ENCODE data around the gene KLF16. TPM values are rescaled to one million over a fixed set of nuclear protein-coding genes. Genes with fewer than 3 reads are reported as not detected.

Gene KLF16
- total and polyA plus RNA-seq, 9 of the 15 experiments (the other 6 are each of a cell fraction or from before 2014, with no cell fraction given) = 0.04 to 60.4 (median 6.8) TPM

GRCh38 chr19:1863638-1864479 lies 480 bp upstream of the KLF16 start:
- intact Hi-C loops (cut with micrococcal nuclease) = loop anchor here (1.0 kb wide), 1 partner anchor 40 kb away; no protein-coding TSS in a partner anchor
- no peak for TF ChIP-seq ZNF253 (CRISPR knock-in tag; conservative IDR thresholded peaks at IDR 0.05)
- TF ChIP-seq ZNF431 (CRISPR knock-in tag; IDR thresholded peaks at IDR 0.05) = 0 out of 2 replicates have a peak, but pooled peaks have one; percentile 35
- no peak for TF ChIP-seq NR2C1 (IDR thresholded peaks at IDR 0.05)
- TF ChIP-seq NR2C1 (tag; IDR thresholded peaks at IDR 0.05) = peak; percentile 53; the same call in 1 of the 2 replicates
- peak; percentile 55; the same call in 1 of the 2 replicates for TF ChIP-seq BCOR (IDR thresholded peaks at IDR 0.05)
- TF ChIP-seq JUN (IDR thresholded peaks at IDR 0.05; ENCODE audit: borderline replicate concordance, low read depth, low read length) = peak; percentile 65; the same call in 1 of the 2 replicates
- TF ChIP-seq JUN (CRISPR knock-in tag; IDR thresholded peaks at IDR 0.05; ENCODE audit: borderline replicate concordance) = no peak
- peak; percentile 42; the same call in 1 of the 2 replicates for TF ChIP-seq MTA1 (IDR thresholded peaks at IDR 0.05; ENCODE audit: borderline replicate concordance)
- TF ChIP-seq NFRKB (IDR thresholded peaks at IDR 0.05; ENCODE audit: low read depth) = peak; percentile 70; the same call in 1 of the 2 replicates
- peak; percentile 72 for TF ChIP-seq LEF1 (IDR thresholded peaks at IDR 0.05)
- TF ChIP-seq PHF20 (IDR thresholded peaks at IDR 0.05; ENCODE audit: partially characterized antibody) = peak; percentile 34
- TF ChIP-seq CXXC5 (CRISPR knock-in tag; IDR thresholded peaks at IDR 0.05) = peak; percentile 56
- TF ChIP-seq MED1 (CRISPR knock-in tag; IDR thresholded peaks at IDR 0.05; ENCODE audit: borderline replicate concordance) = no peak
- TF ChIP-seq RAD51 (IDR thresholded peaks at IDR 0.05; ENCODE audit: borderline replicate concordance, low read depth) = peak; percentile 78
- TF ChIP-seq SMARCE1 (IDR thresholded peaks at IDR 0.05) = peak; percentile 42; the same call in 1 of the 2 replicates
- peak; percentile 81 for TF ChIP-seq CTBP1 (IDR thresholded peaks at IDR 0.05; ENCODE audit: borderline replicate concordance)
- no peak for TF ChIP-seq CHD1 (IDR thresholded peaks at IDR 0.05; ENCODE audit: low read length)
- no peak for TF ChIP-seq ZNF282 (CRISPR knock-in tag; IDR thresholded peaks at IDR 0.05)
- TF ChIP-seq ZFPM2 (CRISPR knock-in tag; IDR thresholded peaks at IDR 0.05) = 0 out of 2 replicates have a peak, but pooled peaks have one; percentile 39
- no peak for TF ChIP-seq ZNF212 (CRISPR knock-in tag; IDR thresholded peaks at IDR 0.05)
- no peak for TF ChIP-seq PRDM10 (IDR thresholded peaks at IDR 0.05; ENCODE audit: partially characterized antibody)
- TF ChIP-seq ETV1 (tag; conservative IDR thresholded peaks at IDR 0.05; ENCODE audit: low read depth) = peak; percentile 83

More at GRCh38 chr19:1863638-1864479, 480 bp upstream of the KLF16 start:
- H2AFZ ChIP-seq (ENCODE audit: low read depth, low read length) = peak overlapping the region; percentile 92
- peaks cover 5% of the 10 kb centered on the region for H3K9me1 ChIP-seq (ENCODE audit: control insufficient read depth, insufficient read depth, low read length)
- H3K27ac ChIP-seq (ENCODE audit: extremely low read depth, low read depth, low read length) = peak overlapping the region; percentile 99
- peaks cover 23% of the 10 kb centered on the region for H4K20me1 ChIP-seq (replicated peaks; ENCODE audit: control insufficient read depth, insufficient read depth, low read length)
- peak overlapping the region; percentile 75 for H3K4me3 ChIP-seq
- ATAC-seq (peak; percentile 72), FAIRE-seq (peak; percentile 57), DNase-seq (ENCODE audit: extremely low read depth in 1 of 4, low spot score in 3 of 4) (peak; percentile 84 to 95 (median 89))
- no TSS peak for BruUV-seq (replicated peaks)
- H3K4me2 ChIP-seq (ENCODE audit: insufficient read depth, low read length) = peak overlapping the region; percentile 83
- peaks cover 34 to 77% of the 10 kb centered on the region in 2 experiments for H3K4me1 ChIP-seq (replicated peaks in 1 of 2; ENCODE audit: control insufficient read depth in 2 of 2, insufficient read depth in 2 of 2, low read length in 2 of 2)
- ChIA-PET POLR2A (interaction anchor here (0.5 to 3.5 kb wide), 7 partner anchors 8 to 199 kb away, joined by 3 to 24 read pairs (median 4); partner anchors contain the start of gene ABHD17A), CTCF (ENCODE audit: low intra/inter-chr PET ratio) (no interaction called here)
- peak overlapping the region; percentile 94 to 97 for H3K9ac ChIP-seq (ENCODE audit: insufficient read depth in 1 of 2, low read depth in 2 of 2, low read length in 2 of 2)
- H3K27me3 ChIP-seq (ENCODE audit: control insufficient read depth in 2 of 2, insufficient read depth in 2 of 2, low read length in 2 of 2) = no peaks in the 10 kb centered on the region
- H3K79me2 ChIP-seq (ENCODE audit: control insufficient read depth, insufficient read depth, low read length) = peaks cover 52% of the 10 kb centered on the region
- no peaks in the 10 kb centered on the region for H3K9me3 ChIP-seq (replicated peaks; ENCODE audit: control insufficient read depth, insufficient read depth, low read depth, low read length)
- H3K36me3 ChIP-seq (ENCODE audit: control insufficient read depth, insufficient read depth, low read length) = no peaks in the 10 kb centered on the region; the same call in 2 of the 3 replicates
- 1% methylated on average over 16 of the region's 115 CpGs for WGBS (ENCODE audit: insufficient coverage, low coverage, missing lambda C conversion rate)
- in situ Hi-C loops (cut with MboI) = no loop called here
